Heart left ventricle (tissue), 16 donors: Measurements from ENCODE around the gene OLFML2A. TPM values are rescaled to one million over a fixed set of nuclear protein-coding genes. Genes with fewer than 3 reads are reported as not detected.

Experiments
- ATAC-seq, 4 donors: fragments of 200-7000 bp; cut with Tn5 transposase; one replicate each; pipeline ENCODE4 v1.9.1; 2020 to 2022; ENCODE audit warnings: moderate library complexity in 4 of 4, mild to moderate bottlenecking in 3 of 4, moderate number of reproducible peaks in 1 of 4
- DNase-seq, 5 donors: peaks; one replicate each; pipeline ENCODE4 v3.0.0-alpha.2; 2020
- H3K27ac ChIP-seq, 12 donors: fragments of 200-600 bp; sonication (generic) in 4 of 12; one replicate each; pipeline versions ENCODE4 v1.5.0 to v1.8.0; 2016 to 2022; ENCODE audit warnings: mild to moderate bottlenecking in 2 of 12
- H3K27me3 ChIP-seq, 9 donors: fragments of 200-600 bp; sonication (generic) in 2 of 9; one replicate each; pipeline versions ENCODE4 v1.5.1 to v1.8.0; 2016 to 2022; ENCODE audit warnings: mild to moderate bottlenecking in 3 of 9
- H3K36me3 ChIP-seq, 9 donors: fragments of 200-600 bp; sonication (generic) in 2 of 9; one replicate each; pipeline versions ENCODE4 v1.5.0 to v1.8.0; 2018 to 2022; ENCODE audit warnings: mild to moderate bottlenecking in 2 of 9
- H3K4me1 ChIP-seq, 12 donors: fragments of 200-600 bp; sonication (generic) in 4 of 12; one replicate each; pipeline versions ENCODE4 v1.5.0 to v1.8.0; 2016 to 2022; ENCODE audit warnings: mild to moderate bottlenecking in 3 of 12
- H3K4me3 ChIP-seq, 12 donors: fragments of 200-600 bp; sonication (generic) in 4 of 12; one replicate each; pipeline versions ENCODE4 v1.5.0 to v1.8.0; 2017 to 2022; ENCODE audit warnings: mild to moderate bottlenecking in 9 of 12, moderate library complexity in 4 of 12
- H3K9me3 ChIP-seq, 12 donors: fragments of 200-600 bp; sonication (generic) in 4 of 12; one replicate each; pipeline versions ENCODE4 v1.5.0 to v1.8.0; 2016 to 2022; ENCODE audit warnings: mild to moderate bottlenecking in 1 of 12
- CTCF ChIP-seq, 12 donors: fragments of 200-600 bp; sonication (generic) in 4 of 12; IDR thresholded peaks; one replicate each; pipeline versions ENCODE4 v1.5.0 to v1.8.0; 2018 to 2022; ENCODE audit warnings: antibody characterized with exemption in 12 of 12, mild to moderate bottlenecking in 5 of 12
- POLR2A ChIP-seq, 2 donors: fragments of 450-650 bp; IDR thresholded peaks; one replicate each; pipeline ENCODE4 v1.6.1; 2017; ENCODE audit warnings: antibody characterized with exemption in 2 of 2, mild to moderate bottlenecking in 2 of 2, moderate library complexity in 2 of 2
- WGBS, 4 donors: extraction: QIAGEN DNeasy Blood & Tissue Kit in 2 of 4; methylation state at CpG; one replicate each; pipeline versions ENCODE4 v1.1.5 to v1.1.7; 2013 to 2018; 5-methylcytosine and 5-hydroxymethylcytosine counted together
- intact Hi-C, 10 donors: fragments of 100-400 bp; cut with DNase I; formaldehyde crosslinking; loops; one replicate each; pipeline versions ENCODE4 v1.11.1 to v1.14.2; 2022
- polyA plus RNA-seq, 2 donors: library from polyadenylated mRNA; stranded (reverse); fragments of 200-250 nt; gene quantifications; one replicate each; pipeline ENCODE4 v1.2.3, GENCODE V29; 2013
- total RNA-seq, 9 donors: library from RNA; depleted of rRNA in 2 of 9; stranded (reverse); fragments of >200 nt in 2 of 9; fragmentation: NEBNext Ultra II Directional in 3 of 9; extraction: Animal tissue kit (Norgen Biotek cat#: 25700) in 3 of 9; gene quantifications; one replicate each; pipeline versions ENCODE4 v1.1.0 to v1.2.4, GENCODE V29; 2016 to 2023
- donor health status: ischemic (EF 13 %, LVEDD 7.1; RV severe dilation, severe dysfunction).
- donor health status: healthy with polysubstance abuse.
- donor health status: DM: no; HTN: yes; CAD: no.
- donor health status: DM: no; HTN: no; CAD: no.
- donor health status: ischemic (EF 25% LVEDD 6.9; RV normal size, moderate dysfunction).
- donor health status: ischemic (EF 25% LVEDD 5.7; RV mildly dilated, moderate dysfunction).
- donor health status: healthy.
- donor health status: DM: yes; HTN: yes; CAD: no.
- donor health status: ischemic (EF 35%, LVEDD 5.7; RV mildly dilated, moderate dysfunction).
- donor health status: nonischemic (EF 11% LVEDD 7.7; RV severe dilation, severe dysfunction).
- donor health status: DM: yes; HTN: yes; CAD: no.
- donor health status: PGD.
- donor health status: ischemic (EF 29% LVEDD 5.4; RV normal size, mild dysfunction).
- donor health status: nonischemic (EF 23%, LVEDD 6.1; RV moderate dilation, normal function).

The OLFML2A gene
- total and polyA plus RNA-seq, 11 donors = 8.5 to 71.1 (median 34.1) TPM

- peaks cover 0 to 48% (median 42%) of the 10 kb centered on the region in 9 donors for H3K36me3 ChIP-seq
- DNase-seq (peak in 1 of 5 donors; percentile 58), ATAC-seq (no peak)
- H3K9me3 ChIP-seq = no peaks in the 10 kb centered on the region
- no peaks in the 10 kb centered on the region for H3K27me3 ChIP-seq
- no peak overlapping the region for H3K27ac ChIP-seq
- peaks cover 0 to 44% (median 32%) of the 10 kb centered on the region in 12 donors for H3K4me1 ChIP-seq
- H3K4me3 ChIP-seq = no peak overlapping the region
- WGBS, 4 donors = 48 to 71% (median 65%) methylated on average over 7 to 9 of the region's 9 CpGs
- TF ChIP-seq CTCF (IDR thresholded peaks at IDR 0.05) = no peak
- TF ChIP-seq POLR2A (IDR thresholded peaks at IDR 0.05) = no peak
- intact Hi-C loops = loop anchor here in 2 of 10 donors (10.0 kb wide), 2 partner anchors 234 to 286 kb away; partner anchors contain the start of gene SCAI (in 1 of the 2)
Measured at GRCh38 chr9:124858330-124859046, 81.6 kb downstream of the OLFML2A start.

DNA sequence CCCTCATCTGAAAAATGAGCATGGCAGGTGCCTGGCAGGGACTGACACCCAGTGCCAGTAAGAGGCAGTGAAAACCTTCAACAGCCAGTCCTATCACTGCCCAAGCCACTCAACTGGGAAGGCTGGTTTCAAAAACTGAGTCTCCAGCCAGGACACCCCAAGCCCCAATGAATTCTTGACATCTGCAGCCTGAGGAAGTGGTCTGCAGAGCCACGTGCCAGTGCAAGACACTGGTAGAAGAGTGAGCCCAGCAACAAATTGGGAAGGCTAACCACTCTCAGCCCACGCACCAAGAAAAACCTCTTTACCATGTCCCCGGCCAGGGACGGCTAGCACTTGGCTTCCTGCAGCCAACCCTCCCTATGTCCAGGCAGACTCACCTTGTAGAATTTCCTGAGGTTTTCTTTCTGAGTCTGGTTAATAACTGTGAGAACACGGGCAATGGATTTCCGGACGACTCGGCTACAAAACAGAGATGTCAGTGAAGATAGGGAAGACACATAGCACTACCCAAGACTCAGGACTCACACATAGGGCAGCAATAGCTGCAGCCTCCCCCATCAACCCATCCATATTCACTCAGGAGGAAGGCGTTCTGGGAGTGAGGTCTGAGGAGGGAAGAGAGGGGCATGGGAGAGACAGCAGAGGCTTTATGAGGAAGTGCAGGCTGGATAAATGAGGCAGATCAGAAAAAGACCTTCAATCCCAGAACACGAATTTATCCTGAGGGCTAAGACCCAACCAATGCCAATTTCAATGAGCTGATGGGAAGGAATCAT, 83.1 kb downstream of the OLFML2A start:
- WGBS, 4 donors = 50 to 63% (median 54%) methylated on average over 10 of the region's 10 CpGs
- ATAC-seq (no peak), DNase-seq (peak in 1 of 5 donors; percentile 23)
- H3K9me3 ChIP-seq = no peaks in the 10 kb centered on the region
- H3K4me3 ChIP-seq = peak overlapping the region in 9 of 12 donors; percentile 71 to 98 (median 82)
- TF ChIP-seq POLR2A (IDR thresholded peaks at IDR 0.05) (no peak), CTCF (IDR thresholded peaks at IDR 0.05) (no peak)
- H3K27me3 ChIP-seq = no peaks in the 10 kb centered on the region
- intact Hi-C loops = loop anchor here in 5 of 10 donors (2.0 to 10.0 kb wide), 7 partner anchors 89 to 445 kb away; partner anchors contain the start of genes SCAI (in 3 of the 5), NR6A1 (in 1 of the 5) and PSMB7 (in 1 of the 5)
- peaks cover 0 to 48% (median 42%) of the 10 kb centered on the region in 9 donors for H3K36me3 ChIP-seq
- H3K27ac ChIP-seq = peak overlapping the region in 3 of 12 donors; percentile 84 to 95 (median 93)
- peaks cover 0 to 42% (median 32%) of the 10 kb centered on the region in 12 donors for H3K4me1 ChIP-seq

- 11 to 16% (median 15%) methylated on average over 10 to 12 of the region's 12 CpGs for WGBS, 4 donors
- H3K9me3 ChIP-seq = no peaks in the 10 kb centered on the region
- DNase-seq = peak in 1 of 5 donors; percentile 46
- intact Hi-C loops = loop anchor here in 5 of 10 donors (2.0 to 10.0 kb wide), 6 partner anchors 90 to 446 kb away; partner anchors contain the start of genes SCAI (in 2 of the 5), NR6A1 (in 1 of the 5) and PSMB7 (in 1 of the 5)
- H3K27ac ChIP-seq = peak overlapping the region in 10 of 12 donors; percentile 84 to 95 (median 92)
- peaks cover 0 to 48% (median 42%) of the 10 kb centered on the region in 9 donors for H3K36me3 ChIP-seq
- peaks cover 0 to 42% (median 32%) of the 10 kb centered on the region in 12 donors for H3K4me1 ChIP-seq
- ATAC-seq = no peak
- H3K27me3 ChIP-seq = no peaks in the 10 kb centered on the region
- no peak for TF ChIP-seq CTCF (IDR thresholded peaks at IDR 0.05)
- TF ChIP-seq POLR2A (IDR thresholded peaks at IDR 0.05) = no peak
- H3K4me3 ChIP-seq = peak overlapping the region; percentile 71 to 98 (median 84)
Measured at GRCh38 chr9:124860582-124861341, 83.8 kb downstream of the OLFML2A start.
